Glomerular visceral epithelial cell (primary cell): ENCODE measurements around the gene ANXA6.

Source experiments
- DNase-seq: peaks from one replicate; pipeline ENCODE4 v3.0.0-alpha.2; 2016; ENCODE audit errors: extremely low spot score

ANXA6 gene

DNA sequence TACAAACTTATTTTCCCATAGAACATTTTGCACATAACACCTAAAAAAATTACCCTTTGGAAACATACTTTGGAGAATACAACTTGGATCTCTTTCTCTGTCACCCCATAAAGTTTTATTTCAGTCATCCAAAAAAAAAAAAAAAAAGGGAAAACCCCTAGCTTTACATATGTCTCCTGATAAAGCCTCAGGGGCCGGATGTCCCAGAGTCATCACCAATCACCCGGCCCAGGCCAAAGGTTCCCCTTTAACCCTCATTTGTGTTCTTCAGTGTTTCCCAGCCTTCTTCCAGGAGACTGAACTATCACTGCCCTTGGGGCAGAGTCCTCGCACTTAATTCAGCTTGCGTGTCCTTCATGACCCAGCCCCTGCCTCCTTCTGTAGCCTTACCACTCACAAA is 28.8 kb downstream of the ANXA6 start:
- DNase-seq: no peak

DNA sequence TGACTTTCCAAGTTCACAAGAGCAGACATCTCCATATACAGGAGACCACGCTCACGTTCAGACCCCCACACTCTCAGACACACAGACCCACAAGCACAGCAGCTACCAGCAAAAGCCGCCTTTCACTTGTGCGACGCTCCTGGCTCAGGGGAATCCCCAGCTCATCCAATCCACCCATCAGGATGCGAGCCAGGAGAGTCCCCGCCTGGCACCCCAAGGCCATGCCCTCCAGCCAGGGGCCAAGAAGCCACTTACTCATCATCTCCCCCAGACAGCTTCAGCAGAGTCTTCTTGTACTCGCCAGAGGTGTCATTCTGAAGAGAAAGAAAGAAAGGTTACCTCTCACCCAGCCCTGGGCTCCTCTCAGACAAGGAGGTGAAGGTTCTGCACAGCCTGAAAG is 29.7 kb downstream of the ANXA6 start:
- no peak for DNase-seq

DNA sequence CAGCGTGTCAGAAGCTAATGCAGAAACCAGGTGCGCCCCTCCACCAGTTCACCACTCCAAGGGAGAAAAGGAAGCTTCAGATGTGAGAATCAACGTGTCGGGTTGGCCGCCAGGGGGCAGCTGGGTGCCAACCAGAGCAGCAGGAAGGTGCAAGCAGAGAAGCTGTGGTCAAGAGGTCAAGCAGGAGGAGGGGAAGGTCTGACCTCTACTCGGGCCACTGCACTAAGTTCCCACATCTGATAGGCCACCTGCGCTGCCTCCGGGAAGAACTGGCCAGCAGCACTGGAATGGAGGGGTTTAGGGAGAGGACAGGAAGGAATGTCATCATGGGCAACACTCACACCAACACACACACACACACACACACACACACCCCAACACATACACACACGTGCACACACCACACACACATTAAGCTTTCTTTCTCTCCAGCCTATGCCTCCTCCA is 31.4 kb downstream of the ANXA6 start:
- peak; percentile 83 for DNase-seq

DNA sequence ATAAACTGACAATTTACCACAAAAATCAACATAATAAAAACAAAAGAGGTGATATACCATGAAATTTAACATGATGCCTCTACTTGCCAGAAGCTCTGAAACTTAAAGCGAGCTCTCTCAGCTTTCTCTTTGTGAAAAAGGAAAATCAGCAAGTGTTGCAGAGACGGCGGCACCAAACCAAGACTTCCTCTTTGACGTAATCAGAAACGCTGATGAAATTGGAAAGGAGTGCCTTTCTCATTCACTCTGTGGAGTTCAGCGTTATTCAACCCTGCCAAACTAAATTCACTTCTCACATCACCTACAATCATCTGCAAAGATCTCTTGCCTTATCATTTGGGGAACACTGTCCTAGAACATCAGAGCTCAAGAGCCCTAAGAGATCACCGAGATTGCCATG is 32.2 kb downstream of the ANXA6 start:
- no peak for DNase-seq

DNA sequence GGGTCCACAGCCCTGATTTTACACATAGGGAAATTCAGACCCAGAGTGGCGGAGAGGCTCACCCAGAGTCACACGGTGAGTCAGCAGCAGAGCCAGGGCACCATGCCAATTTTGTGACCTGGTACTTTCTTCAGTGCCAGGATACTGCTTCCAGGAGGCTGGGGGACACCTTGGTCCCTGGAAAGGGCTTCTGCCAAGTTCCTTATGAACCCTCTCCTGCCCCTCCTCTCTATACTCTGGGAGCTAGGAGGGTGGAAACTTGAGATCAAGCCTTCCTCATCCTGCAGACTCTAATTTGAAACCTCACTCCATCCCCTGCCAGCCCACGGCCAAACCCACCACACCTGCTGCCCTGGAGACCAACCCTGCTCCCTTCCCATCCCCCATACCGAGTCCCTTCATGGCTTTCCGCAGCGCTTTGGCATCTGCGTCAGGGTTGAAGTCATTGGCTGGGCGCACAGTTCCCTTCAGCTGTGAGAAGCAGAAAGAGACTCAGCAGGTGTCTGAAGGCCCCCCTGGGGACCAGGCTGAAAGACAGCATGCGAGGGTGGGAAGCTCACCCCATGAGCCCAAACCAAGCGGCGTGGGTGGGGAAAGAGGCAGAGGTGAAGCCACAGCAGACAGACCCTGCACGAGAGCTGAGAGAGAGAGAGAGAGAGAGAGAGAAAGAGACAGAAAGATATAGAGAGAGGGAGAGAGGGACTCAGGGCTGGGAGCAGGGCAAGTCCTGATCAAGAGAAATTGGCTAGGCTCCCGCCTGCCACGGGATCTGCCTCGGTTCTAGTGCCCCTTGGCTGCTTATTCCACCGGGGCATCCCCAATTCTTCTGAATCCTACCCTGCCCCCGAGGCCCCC is 33.5 kb downstream of the ANXA6 start:
- DNase-seq: peak; percentile 35

DNA sequence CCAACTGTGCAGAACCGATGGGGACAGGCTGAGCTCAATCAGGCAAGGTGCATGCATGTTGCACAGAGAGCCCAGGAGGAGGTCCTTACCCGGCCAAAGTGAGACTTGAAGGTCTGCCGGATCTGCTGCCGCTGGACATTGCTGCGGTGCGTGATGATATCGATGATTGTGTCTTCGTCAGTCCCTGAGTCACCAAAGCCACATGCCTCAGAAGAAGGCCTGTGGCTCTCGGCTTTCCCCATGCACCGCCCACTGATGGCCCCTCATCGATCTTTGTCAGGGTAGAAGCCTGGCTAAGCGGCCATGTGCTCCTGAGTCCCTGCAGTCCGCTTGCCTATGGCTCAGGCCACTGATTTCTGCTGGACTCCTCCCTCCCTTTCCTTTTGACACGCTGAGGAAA is 34.8 kb downstream of the ANXA6 start:
- no peak for DNase-seq

DNA sequence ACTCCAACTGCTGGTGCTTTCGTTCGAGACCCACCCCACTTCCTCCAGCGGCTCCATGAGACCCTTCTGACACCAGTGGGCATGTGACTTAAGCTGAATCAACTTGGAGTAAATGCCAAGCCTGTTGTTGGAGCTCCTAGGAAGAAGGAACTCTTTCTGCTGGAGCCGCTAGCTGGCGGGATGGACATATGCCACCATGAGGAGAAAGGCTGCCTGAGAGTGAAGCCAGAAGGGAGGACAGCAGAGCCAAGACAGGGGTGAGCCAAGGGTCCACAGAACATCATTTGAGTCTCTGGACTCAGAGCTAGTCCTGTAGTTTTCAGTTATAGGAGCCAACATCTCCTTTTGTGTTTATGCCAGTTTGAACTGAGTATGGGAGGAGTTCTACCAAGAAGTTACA is 35.9 kb downstream of the ANXA6 start:
- no peak for DNase-seq

DNA sequence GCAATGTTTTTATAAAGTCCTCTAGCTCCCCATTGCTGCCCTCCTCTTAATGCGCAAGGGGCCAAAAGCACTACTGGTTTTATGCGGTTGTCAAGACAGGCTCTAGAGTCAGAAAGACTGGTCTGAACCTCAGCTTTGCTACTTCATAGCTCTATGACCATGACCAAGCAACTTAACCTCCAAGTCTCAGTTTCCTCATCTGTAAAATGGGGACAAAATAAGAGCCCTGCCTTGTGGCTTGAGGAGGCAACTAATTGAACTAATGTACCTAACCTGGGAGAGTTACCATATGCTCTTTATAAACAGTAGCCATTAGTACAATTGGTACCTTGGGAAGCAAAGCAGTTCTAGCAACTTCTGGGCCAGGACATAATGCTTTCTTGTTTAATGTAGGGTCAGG is 36.5 kb downstream of the ANXA6 start:
- DNase-seq: no peak

DNA sequence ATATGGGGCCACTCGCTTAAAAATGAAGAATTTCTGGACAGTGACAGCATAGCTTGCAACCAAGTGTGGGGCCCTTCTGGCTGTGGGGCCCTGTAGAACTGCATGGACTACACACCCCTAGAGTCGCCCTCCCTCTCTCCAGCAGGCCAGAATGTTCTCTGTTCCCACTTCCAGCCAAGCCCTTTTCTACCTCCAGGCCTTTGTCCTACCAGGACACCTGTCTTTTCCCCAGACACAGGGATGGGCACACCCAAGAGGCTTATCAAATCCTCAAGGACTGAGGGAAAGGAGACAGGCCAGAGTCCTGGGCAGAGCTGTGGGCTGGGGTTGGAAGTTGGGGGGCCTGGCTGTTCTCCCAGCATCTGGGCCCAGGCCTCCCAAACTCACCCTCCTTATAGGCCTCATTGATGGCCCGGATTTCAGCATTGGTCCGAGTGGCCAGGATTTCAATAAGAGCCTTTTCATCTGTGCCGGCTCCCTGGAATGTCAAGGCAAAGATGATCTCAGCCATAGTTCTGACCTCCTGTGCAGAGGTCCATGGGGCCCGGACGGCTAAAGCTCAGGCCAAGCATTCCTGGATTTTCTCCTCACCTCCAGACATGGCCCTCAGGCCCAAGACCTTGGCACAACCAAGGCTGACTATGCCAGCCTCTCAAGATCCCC is 38.5 kb downstream of the ANXA6 start:
- DNase-seq: no peak

DNA sequence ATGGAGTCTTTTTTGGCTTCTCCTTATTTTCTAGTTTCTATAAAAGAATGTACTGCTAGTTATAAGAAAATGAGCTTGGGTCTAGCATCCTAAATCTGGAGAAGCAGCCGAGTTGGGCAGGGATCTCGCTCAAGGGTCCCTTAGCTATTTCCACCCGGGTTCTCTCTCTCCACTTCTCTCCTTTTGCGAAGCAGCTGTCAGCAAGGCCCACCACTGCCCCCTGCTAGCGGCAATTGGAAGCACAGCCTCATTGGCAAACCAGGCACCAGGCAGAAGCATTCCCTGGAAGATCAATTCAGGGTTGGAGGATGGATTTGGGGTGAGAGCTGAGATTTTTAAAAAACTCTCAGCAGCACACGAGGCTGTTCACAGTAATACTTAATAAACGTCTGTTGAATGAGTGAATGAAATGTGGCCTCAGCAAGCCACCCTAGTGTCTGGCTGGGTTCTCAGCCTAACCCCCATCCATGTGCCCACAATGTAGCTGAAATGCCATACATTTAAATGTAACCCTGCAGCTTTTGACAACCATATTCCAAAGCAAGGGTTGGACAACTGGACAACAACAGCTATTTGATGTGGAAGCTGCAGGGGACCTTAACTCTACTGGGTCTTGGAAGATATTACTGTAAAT is 42.2 kb downstream of the ANXA6 start:
- DNase-seq: peak; percentile 71

DNA sequence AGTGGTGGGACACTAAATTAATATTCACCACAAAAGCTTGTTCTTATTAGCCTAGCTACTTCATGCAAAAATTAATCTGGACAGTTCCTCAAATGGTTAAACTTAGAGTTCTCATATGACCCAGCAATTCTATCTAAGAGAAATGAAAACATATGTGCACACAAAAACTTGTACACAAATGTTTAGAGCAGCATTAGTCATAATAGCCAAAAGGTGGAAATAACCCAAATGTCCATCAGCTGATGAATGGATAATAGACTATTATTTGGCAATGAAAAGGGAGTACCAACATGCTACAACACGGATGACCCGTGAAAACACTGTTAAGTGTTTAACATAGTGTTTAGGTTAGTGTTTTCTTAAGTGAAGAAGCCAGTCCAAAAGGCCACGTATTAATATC is 43.9 kb downstream of the ANXA6 start:
- DNase-seq: no peak

DNA sequence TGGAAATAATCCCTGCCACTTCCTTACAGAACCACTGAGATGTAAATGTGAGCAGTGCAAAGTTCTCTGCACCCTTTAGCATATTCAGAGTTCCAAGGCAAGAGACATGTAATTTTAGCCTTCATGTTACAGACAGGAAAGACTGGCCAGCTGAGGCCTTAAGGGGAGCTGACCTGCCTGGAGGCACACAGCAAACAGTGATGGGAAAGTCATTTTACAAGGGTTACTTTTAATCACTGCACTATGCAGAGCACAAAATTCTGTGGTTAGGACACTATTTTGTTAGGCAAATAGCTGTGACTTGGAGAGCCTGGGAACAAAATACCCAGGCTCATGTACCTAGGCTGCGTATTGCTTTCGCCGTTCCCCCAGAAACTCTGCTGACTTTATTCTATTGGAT is 46.6 kb downstream of the ANXA6 start:
- no peak for DNase-seq

DNA sequence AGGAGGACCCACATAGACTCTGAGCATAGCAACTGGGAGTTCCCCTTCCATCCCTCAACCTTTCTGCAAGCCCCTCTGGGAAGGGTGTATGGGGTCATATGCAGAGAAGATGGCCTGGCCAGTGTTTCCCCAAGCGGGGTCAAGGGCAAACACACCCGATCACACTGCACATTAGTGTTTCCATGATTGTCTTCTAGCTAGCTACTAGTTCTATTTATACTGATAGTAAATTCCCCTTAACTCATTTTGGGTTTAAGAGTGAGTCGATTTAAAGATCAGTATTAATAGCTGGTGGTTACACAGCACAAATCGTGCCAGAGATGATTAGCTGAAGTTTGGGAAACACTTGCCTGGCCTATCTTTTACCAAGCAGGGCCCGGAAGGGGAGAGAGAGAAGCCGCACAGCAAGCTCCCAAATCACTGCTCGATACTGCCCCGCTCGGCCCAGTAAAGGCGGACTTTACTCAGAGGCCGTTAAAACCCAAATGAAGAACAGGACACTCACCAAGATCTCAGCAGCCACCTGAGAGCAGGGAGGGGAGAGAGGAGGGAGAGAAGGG is 47.4 kb downstream of the ANXA6 start:
- no peak for DNase-seq

DNA sequence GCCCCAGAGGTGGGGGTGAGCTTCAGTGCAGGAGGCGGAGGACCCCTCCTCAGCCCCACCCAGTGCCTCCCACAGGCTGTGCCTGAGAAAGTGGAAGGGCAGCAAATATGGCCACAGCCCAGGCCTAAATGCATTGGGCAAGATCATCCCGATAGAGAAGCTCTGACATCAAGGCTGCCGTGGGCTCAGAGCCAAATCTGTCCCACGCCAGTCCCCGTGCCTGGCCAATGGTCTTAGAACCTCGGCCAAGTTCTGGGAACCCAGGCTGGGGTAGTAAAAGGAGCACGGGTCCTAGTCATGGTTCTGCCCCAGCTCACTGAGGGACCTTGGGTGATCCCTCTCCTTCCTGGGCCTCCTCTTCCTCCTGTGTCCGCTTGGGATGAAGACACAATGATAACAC is 49.0 kb downstream of the ANXA6 start:
- no peak for DNase-seq

DNA sequence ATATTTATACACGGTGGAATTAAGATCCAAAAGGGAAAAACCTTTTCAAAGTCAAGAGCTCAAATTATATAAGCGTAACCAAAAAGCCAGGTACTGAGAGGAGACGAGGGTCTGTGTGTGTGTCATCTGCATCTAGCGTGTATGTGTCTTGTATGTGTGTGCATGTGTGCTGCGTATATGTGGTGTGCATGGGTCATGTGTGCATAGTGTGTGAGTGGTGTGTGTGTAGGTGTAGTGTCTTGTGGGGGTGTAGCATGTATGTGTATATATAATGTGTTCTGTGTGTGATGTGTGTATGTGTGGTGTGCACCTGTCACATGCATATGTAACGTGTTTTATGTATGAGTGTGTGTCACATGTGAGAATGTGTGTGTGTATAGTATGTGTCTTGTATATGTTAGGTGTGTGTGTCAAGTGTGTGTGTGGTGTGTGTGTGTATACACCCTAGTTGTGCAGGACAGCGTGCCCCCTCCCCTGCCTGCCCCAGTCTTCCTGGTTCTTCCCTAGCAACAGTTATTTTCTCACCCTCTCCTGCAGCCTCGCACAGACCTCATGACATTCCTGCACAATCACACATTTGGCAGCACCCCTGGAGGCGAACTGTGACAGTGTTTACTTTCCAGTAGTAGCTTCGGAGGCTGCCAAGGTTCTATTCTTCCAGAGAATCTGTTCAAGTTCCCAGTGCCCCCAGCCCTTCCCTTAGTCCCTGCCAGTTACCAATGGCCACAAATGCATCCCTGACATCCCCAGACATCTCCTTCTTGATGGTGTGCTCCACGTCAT is 49.6 kb downstream of the ANXA6 start:
- DNase-seq: no peak

DNA sequence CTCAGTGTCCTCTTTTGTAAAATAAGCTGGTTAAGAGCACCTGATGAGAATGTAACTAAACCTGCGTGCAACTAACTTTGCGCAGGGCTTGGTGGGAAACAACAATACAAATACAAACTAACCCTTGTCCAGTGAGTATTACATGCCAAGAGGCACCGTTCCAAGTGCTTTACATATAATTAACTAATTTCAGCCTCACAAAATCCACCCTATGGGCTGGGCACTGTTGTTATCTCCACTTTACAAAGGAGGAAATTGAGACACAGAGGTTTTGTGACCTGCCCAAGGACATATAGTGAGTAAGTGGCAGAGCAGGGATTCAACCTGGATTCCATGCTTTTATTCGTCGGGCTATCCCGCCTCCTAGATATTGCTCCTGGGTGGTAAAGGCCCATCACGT is 50.5 kb downstream of the ANXA6 start:
- no peak for DNase-seq

DNA sequence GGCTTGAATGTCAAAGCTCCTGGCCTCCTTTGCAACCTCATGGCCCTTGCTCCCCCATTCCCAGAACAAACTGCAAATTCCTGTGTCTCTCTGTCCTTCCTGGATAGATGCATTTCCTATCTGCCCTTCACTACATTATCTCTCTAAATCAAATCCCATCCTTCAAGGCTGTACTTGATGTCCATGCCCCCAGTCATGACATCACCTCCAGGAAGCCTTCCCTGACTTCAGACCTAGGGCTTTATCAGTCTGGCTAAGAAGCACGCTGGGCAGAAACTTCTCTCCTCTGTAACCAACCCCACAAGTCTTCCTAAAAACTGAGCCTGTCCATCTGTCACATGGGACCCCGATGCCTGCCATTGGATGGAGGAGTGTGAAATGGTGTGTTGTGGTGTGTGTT is 51.1 kb downstream of the ANXA6 start:
- no peak for DNase-seq

DNA sequence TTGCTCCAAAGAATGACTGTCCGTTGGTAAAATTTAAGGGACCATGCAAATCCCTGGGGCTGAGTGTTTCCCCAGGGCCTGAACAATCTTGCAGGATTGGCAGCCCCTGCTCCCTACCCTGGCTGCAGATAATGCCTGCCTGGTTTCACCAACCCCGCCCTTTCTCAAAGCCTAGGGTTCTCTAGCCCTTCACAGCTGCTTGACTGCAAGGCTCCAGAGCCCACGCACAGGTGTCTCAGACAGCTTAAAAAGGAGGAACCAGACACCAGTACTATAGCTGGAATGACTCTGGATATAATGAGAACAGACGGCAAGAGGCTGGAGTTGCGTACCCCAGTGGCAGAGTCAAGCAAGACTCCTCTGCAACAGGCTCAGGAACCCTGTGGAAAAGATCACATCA is 51.5 kb downstream of the ANXA6 start:
- no peak for DNase-seq

DNA sequence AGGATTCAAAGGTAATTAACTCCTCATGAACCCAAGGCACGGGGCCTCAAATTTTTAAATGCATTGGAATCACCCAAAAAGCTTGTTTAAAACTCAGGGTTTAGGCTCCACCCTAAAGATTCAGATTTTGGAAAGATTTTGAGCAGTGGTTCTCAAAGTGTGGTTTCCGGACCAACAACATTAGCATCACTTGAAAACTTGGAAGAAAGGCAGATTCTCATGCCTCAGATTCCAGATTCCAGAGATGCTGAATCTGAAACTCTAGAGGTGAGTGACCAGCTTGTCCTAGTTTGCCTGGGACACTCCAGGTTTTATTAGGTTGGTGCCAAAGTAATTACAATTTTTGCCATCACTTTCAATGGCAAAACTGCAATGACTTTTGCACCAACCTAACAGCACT is 52.0 kb downstream of the ANXA6 start:
- DNase-seq: no peak

DNA sequence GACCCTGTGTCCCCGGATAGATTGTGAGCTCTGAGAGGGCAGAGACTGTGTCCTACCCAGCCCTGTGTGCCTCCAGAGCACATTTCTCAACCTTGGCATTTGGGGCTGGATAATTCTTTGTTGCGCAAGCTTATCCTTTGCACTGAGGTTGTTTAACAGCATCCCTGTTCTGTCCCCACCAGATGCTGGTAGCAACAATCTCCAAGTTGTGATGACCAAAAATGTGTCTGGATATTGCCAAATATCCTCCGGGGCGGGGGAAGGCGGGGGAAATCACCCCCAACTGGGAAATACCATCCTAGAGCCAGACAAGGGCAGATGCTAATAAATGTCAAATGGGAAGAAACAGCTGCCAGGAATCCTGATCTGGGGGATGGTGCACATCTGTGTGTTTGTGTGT is 52.8 kb downstream of the ANXA6 start:
- DNase-seq: no peak

DNA sequence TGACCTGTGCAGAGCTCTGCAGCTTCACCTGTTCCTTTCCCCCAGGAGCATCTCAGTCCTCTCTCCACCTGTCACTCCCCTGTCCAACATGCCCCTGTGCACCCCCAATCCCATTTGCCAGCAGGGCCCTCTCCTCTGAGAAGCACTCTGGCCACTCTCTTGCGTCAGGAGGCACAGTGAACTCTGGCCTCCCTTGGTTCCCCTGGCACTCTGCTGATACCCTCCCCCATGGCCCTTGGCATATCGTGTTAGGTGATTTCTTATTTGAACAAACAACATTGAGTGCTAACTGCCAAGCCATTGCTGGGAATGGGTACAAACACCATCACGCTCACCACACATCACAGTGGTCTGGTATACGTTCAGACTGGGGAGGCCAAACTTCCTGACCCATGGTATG is 55.8 kb downstream of the ANXA6 start:
- DNase-seq: no peak

DNA sequence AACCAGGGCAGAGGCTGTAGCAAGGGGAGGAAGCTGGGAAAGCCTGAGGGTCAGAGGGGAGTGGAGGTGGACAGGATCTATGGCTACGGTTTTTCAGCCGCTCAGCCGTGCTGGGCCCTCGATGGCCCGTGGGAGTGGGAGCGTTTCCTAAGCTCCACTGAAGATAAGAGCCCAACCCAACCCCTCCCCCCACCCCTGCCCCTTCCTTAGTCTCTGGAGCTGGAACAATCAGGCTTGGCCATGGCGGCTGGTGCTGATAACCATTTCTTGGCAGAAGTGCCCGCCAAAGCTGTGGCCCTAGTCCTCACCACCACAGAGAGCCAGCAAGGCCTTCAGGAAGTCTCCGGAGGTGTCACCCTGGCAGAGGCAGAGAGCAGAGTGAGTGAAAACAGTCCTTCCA is 56.4 kb downstream of the ANXA6 start:
- no peak for DNase-seq
